Vagina (tissue), 2 donors: ENCODE measurements around the gene KATNAL1. TPM values are rescaled to one million over a fixed set of nuclear protein-coding genes. Genes with fewer than 3 reads are reported as not detected.

ENCODE experiments used
- DNase-seq, 2 donors: peaks; one replicate each; pipeline ENCODE4 v3.0.0-alpha.2; 2017; ENCODE audit errors: extremely low spot score in 2 of 2
- H3K27ac ChIP-seq: fragments of 200-600 bp; sonication (generic); one replicate; pipeline ENCODE4 v1.5.1; 2019
- H3K27me3 ChIP-seq: fragments of 200-600 bp; sonication (generic); one replicate; pipeline ENCODE4 v1.5.1; 2019
- H3K36me3 ChIP-seq, 2 donors: fragments of 200-600 bp; sonication (generic); one replicate each; pipeline ENCODE4 v1.5.1; 2017 to 2019
- H3K4me1 ChIP-seq: fragments of 200-600 bp; sonication (generic); one replicate; pipeline ENCODE4 v1.5.1; 2019
- H3K4me3 ChIP-seq, 2 donors: fragments of 200-600 bp; sonication (generic); 1 replicate in 1 of 2; 2 replicates in 1 of 2; pipeline ENCODE4 v1.5.1; 2016 to 2019
- H3K9me3 ChIP-seq: fragments of 200-600 bp; sonication (generic); one replicate; pipeline ENCODE4 v1.5.1; 2019
- CTCF ChIP-seq, 3 experiments: fragments of 450-650 bp in 2 of 3; fragments of 200-600 bp in 1 of 3; sonication (generic) in 1 of 3; IDR thresholded peaks; one replicate each; pipeline ENCODE4 v1.5.1; 2017 to 2019; ENCODE audit warnings: antibody characterized with exemption in 3 of 3, mild to moderate bottlenecking in 2 of 3, moderate library complexity in 2 of 3
- POLR2A ChIP-seq, 2 donors: fragments of 450-650 bp; IDR thresholded peaks; one replicate each; pipeline ENCODE4 v1.6.1; 2017; ENCODE audit warnings: antibody characterized with exemption in 2 of 2, mild to moderate bottlenecking in 2 of 2, moderate library complexity in 2 of 2
- POLR2AphosphoS5 ChIP-seq, 2 donors: sonication (generic); formaldehyde crosslinking; IDR thresholded peaks; one replicate each; pipeline ENCODE4 v1.9.0; 2017; ENCODE audit warnings: antibody characterized with exemption in 2 of 2, mild to moderate bottlenecking in 2 of 2, low read depth in 1 of 2; ENCODE audit not compliant: insufficient read depth in 1 of 2
- intact Hi-C: fragments of 100-400 bp; cut with DNase I; formaldehyde crosslinking; loops from one replicate; pipeline ENCODE4 v1.15.1; 2023
- total RNA-seq: library from RNA; depleted of rRNA; stranded (reverse); fragments of >200 nt; gene quantifications from one replicate; pipeline ENCODE4 v1.2.3, GENCODE V29; 2016

KATNAL1 gene
- total RNA-seq, 1 donor from 2014 or later: 20.6 TPM

- H3K36me3 ChIP-seq: no peaks in the 10 kb centered on the region
- no peak for DNase-seq
- peaks cover 12% of the 10 kb centered on the region for H3K4me1 ChIP-seq
- H3K9me3 ChIP-seq: no peaks in the 10 kb centered on the region
- H3K27ac ChIP-seq: no peak overlapping the region
- intact Hi-C loops: no loop called here
- TF ChIP-seq POLR2AphosphoS5 (IDR thresholded peaks at IDR 0.05; ENCODE audit: insufficient read depth in 1 of 2, low read depth in 1 of 2): no peak
- TF ChIP-seq CTCF (IDR thresholded peaks at IDR 0.05): no peak
- no peak for TF ChIP-seq POLR2A (IDR thresholded peaks at IDR 0.05)
- no peak overlapping the region for H3K4me3 ChIP-seq
- no peaks in the 10 kb centered on the region for H3K27me3 ChIP-seq
These were observed 150.3 kb downstream of the KATNAL1 start for GRCh38 chr13:30156826-30157615.

- Histone ChIP-seq H3K9me3 (no peaks in the 10 kb centered on the region), H3K36me3 (no peaks in the 10 kb centered on the region), H3K27me3 (no peaks in the 10 kb centered on the region), H3K4me1 (peaks cover 12% of the 10 kb centered on the region), H3K4me3 (no peak overlapping the region), H3K27ac (no peak overlapping the region)
- TF ChIP-seq POLR2AphosphoS5 (IDR thresholded peaks at IDR 0.05; ENCODE audit: insufficient read depth in 1 of 2, low read depth in 1 of 2): no peak
- TF ChIP-seq POLR2A (IDR thresholded peaks at IDR 0.05): no peak
- no peak for TF ChIP-seq CTCF (IDR thresholded peaks at IDR 0.05)
- no peak for DNase-seq
- intact Hi-C loops: no loop called here
These were observed 151.1 kb downstream of the KATNAL1 start for GRCh38 chr13:30156270-30156669.

GRCh38 chr13:30154931-30155330, 152.4 kb downstream of the KATNAL1 start:
- no peaks in the 10 kb centered on the region for H3K36me3 ChIP-seq
- H3K4me3 ChIP-seq: no peak overlapping the region
- TF ChIP-seq POLR2A (IDR thresholded peaks at IDR 0.05): no peak
- TF ChIP-seq CTCF (IDR thresholded peaks at IDR 0.05): no peak
- no peak for TF ChIP-seq POLR2AphosphoS5 (IDR thresholded peaks at IDR 0.05; ENCODE audit: insufficient read depth in 1 of 2, low read depth in 1 of 2)
- DNase-seq: no peak
- no peaks in the 10 kb centered on the region for H3K9me3 ChIP-seq
- intact Hi-C loops: no loop called here
- H3K27ac ChIP-seq: no peak overlapping the region
- peaks cover 9% of the 10 kb centered on the region for H3K4me1 ChIP-seq
- no peaks in the 10 kb centered on the region for H3K27me3 ChIP-seq

GRCh38 chr13:30154531-30154930, 152.8 kb downstream of the KATNAL1 start:
- H3K27ac ChIP-seq: no peak overlapping the region
- peaks cover 5% of the 10 kb centered on the region for H3K4me1 ChIP-seq
- TF ChIP-seq POLR2AphosphoS5 (IDR thresholded peaks at IDR 0.05; ENCODE audit: insufficient read depth in 1 of 2, low read depth in 1 of 2) (no peak), POLR2A (IDR thresholded peaks at IDR 0.05) (no peak), CTCF (IDR thresholded peaks at IDR 0.05) (no peak)
- no peaks in the 10 kb centered on the region for H3K36me3 ChIP-seq
- no peaks in the 10 kb centered on the region for H3K27me3 ChIP-seq
- no peak for DNase-seq
- H3K4me3 ChIP-seq: no peak overlapping the region
- no peaks in the 10 kb centered on the region for H3K9me3 ChIP-seq
- intact Hi-C loops: no loop called here
